Measurements from ENCODE around the gene DPH3.

Gene DPH3

GRCh38 chr3:16224325-16224724, 40.4 kb downstream of the DPH3 start:
- DNase-seq (ENCODE audit: low spot score), result no peak

GRCh38 chr3:16222547-16222946, 42.2 kb downstream of the DPH3 start:
- no peak overlapping the region for H3K4me3 ChIP-seq
- TF ChIP-seq CTCF (IDR thresholded peaks at IDR 0.05), result no peak
- DNase-seq (ENCODE audit: low spot score), result no peak
- no peak overlapping the region for H3K27ac ChIP-seq

More at GRCh38 chr3:16224325-16224724, 40.4 kb downstream of the DPH3 start:
- Histone ChIP-seq H3K27ac (no peak overlapping the region), H3K4me3 (no peak overlapping the region)
- TF ChIP-seq CTCF (IDR thresholded peaks at IDR 0.05), result no peak

GRCh38 chr3:16221990-16222389, 42.8 kb downstream of the DPH3 start:
- Histone ChIP-seq H3K4me3 (no peak overlapping the region), H3K27ac (no peak overlapping the region)
- TF ChIP-seq CTCF (IDR thresholded peaks at IDR 0.05), result no peak
- DNase-seq (ENCODE audit: low spot score), result no peak

- DNase-seq (ENCODE audit: low spot score), result no peak
- Histone ChIP-seq H3K4me3 (no peak overlapping the region), H3K27ac (no peak overlapping the region)
- TF ChIP-seq CTCF (IDR thresholded peaks at IDR 0.05), result no peak
These were observed 45.0 kb downstream of the DPH3 start for GRCh38 chr3:16219777-16220176.

GRCh38 chr3:16216373-16216935, 48.3 kb downstream of the DPH3 start:
- TF ChIP-seq CTCF (IDR thresholded peaks at IDR 0.05), result no peak
- DNase-seq (ENCODE audit: low spot score), result no peak
- Histone ChIP-seq H3K4me3 (no peak overlapping the region), H3K27ac (no peak overlapping the region)

GRCh38 chr3:16214366-16214765, 50.4 kb downstream of the DPH3 start:
- DNase-seq (ENCODE audit: low spot score), result no peak
- H3K27ac ChIP-seq, result no peak overlapping the region
- no peak for TF ChIP-seq CTCF (IDR thresholded peaks at IDR 0.05)
- H3K4me3 ChIP-seq, result no peak overlapping the region

GRCh38 chr3:16211176-16211904, 53.4 kb downstream of the DPH3 start:
- Histone ChIP-seq H3K4me3 (no peak overlapping the region), H3K27ac (no peak overlapping the region)
- no peak for TF ChIP-seq CTCF (IDR thresholded peaks at IDR 0.05)
- DNase-seq (ENCODE audit: low spot score), result no peak

Measured in coronary artery (tissue), 2 donors.